HG02642 (cell line): ENCODE measurements around the gene GRAMD2A.

Experiments
- ATAC-seq: cut with Tn5 transposase; IDR thresholded peaks from one replicate; pipeline ENCODE4 v1.9.1; 2021; ENCODE audit warnings: mild to moderate bottlenecking; ENCODE audit not compliant: unreplicated experiment, poor library complexity

The GRAMD2A gene

GRCh38 chr15:72197460-72198355 lies at the start of gene GRAMD2A:
GRAMD2A (minus strand) TSS chr15:72197787.
- peak; percentile 46 for ATAC-seq

- no peak for ATAC-seq
These were observed 45.3 kb upstream of the GRAMD2A start for GRCh38 chr15:72242775-72243370.

GRCh38 chr15:72239652-72240051 lies 42.1 kb upstream of the GRAMD2A start:
- ATAC-seq: no peak

- ATAC-seq: no peak
These were observed 41.0 kb upstream of the GRAMD2A start for GRCh38 chr15:72238586-72238985.

GRCh38 chr15:72237853-72238224 lies 40.3 kb upstream of the GRAMD2A start:
- no peak for ATAC-seq

- ATAC-seq: peak; percentile 71
These were observed 39.7 kb upstream of the GRAMD2A start for GRCh38 chr15:72237029-72237852.

GRCh38 chr15:72236381-72237003 lies 38.9 kb upstream of the GRAMD2A start:
- ATAC-seq: no peak

- ATAC-seq: no peak
These were observed 37.7 kb upstream of the GRAMD2A start for GRCh38 chr15:72235298-72235697.

- ATAC-seq: no peak
These were observed 36.2 kb upstream of the GRAMD2A start for GRCh38 chr15:72233769-72234168.

GRCh38 chr15:72231833-72232478 lies 34.4 kb upstream of the GRAMD2A start:
- no peak for ATAC-seq

GRCh38 chr15:72231066-72231832 lies 33.7 kb upstream of the GRAMD2A start, which contains the start of gene PKM:
PKM (minus strand) TSS chr15:72231190; CDS start chr15:72219097, 12,093 bp downstream.
- peak; percentile 55 for ATAC-seq

- ATAC-seq: no peak
These were observed 32.8 kb upstream of the GRAMD2A start for GRCh38 chr15:72230197-72231065.

- no peak for ATAC-seq
These were observed 32.3 kb upstream of the GRAMD2A start for GRCh38 chr15:72229947-72230196.

- ATAC-seq: no peak
These were observed 31.7 kb upstream of the GRAMD2A start for GRCh38 chr15:72229076-72229946.

- ATAC-seq: no peak
These were observed 30.1 kb upstream of the GRAMD2A start for GRCh38 chr15:72227720-72228119.

GRCh38 chr15:72227192-72227586 lies 29.6 kb upstream of the GRAMD2A start:
- no peak for ATAC-seq

- ATAC-seq: no peak
These were observed 25.7 kb upstream of the GRAMD2A start for GRCh38 chr15:72223278-72223677.

- ATAC-seq: no peak
These were observed 24.8 kb upstream of the GRAMD2A start for GRCh38 chr15:72222393-72222792.
